Esophagus muscularis mucosa (tissue), 4 donors: ENCODE data around the gene TMEM43. TPM values are rescaled to one million over a fixed set of nuclear protein-coding genes. Genes with fewer than 3 reads are reported as not detected.

Source experiments
- DNase-seq: peaks from one replicate; pipeline ENCODE4 v3.0.0-alpha.2; 2017; ENCODE audit errors: extremely low spot score
- H3K27ac ChIP-seq, 4 donors: fragments of 200-600 bp; sonication (generic); replicated peaks in 1 of 4; 1 replicate in 3 of 4; 2 replicates in 1 of 4; pipeline ENCODE4 v1.5.1; 2016 to 2019; ENCODE audit warnings: mild to moderate bottlenecking in 1 of 4
- H3K27me3 ChIP-seq, 4 donors: fragments of 200-600 bp; sonication (generic); one replicate each; pipeline versions ENCODE4 v1.5.1 to v1.6.0; 2016 to 2019
- H3K36me3 ChIP-seq, 4 donors: fragments of 200-600 bp; sonication (generic); one replicate each; pipeline ENCODE4 v1.5.1; 2016 to 2019
- H3K4me1 ChIP-seq, 4 donors: fragments of 200-600 bp; sonication (generic); one replicate each; pipeline ENCODE4 v1.5.1; 2016 to 2019
- H3K4me3 ChIP-seq, 4 donors: fragments of 200-600 bp; sonication (generic); 1 replicate in 2 of 4; 2 replicates in 2 of 4; pipeline ENCODE4 v1.5.1; 2016 to 2019; ENCODE audit warnings: mild to moderate bottlenecking in 4 of 4, moderate library complexity in 1 of 4
- H3K9me3 ChIP-seq, 4 donors: fragments of 200-600 bp; sonication (generic); 1 replicate in 3 of 4; 2 replicates in 1 of 4; pipeline ENCODE4 v1.5.1; 2016 to 2019
- EP300 ChIP-seq: sonication (generic); formaldehyde crosslinking; IDR thresholded peaks from one replicate; pipeline ENCODE4 v1.6.1; 2017; ENCODE audit warnings: antibody characterized with exemption
- POLR2A ChIP-seq: fragments of 450-650 bp; IDR thresholded peaks from one replicate; pipeline ENCODE4 v1.6.1; 2017; ENCODE audit warnings: antibody characterized with exemption, moderate library complexity, mild to moderate bottlenecking, low read depth
- POLR2AphosphoS5 ChIP-seq, 2 donors: sonication (generic); formaldehyde crosslinking; IDR thresholded peaks; one replicate each; pipeline ENCODE4 v1.6.1; 2017; ENCODE audit warnings: antibody characterized with exemption in 2 of 2
- WGBS: methylation state at CpG from one replicate; pipeline ENCODE4 v1.1.5; 2018; 5-methylcytosine and 5-hydroxymethylcytosine counted together
- intact Hi-C: fragments of 100-400 bp; cut with DNase I; formaldehyde crosslinking; loops from one replicate; pipeline ENCODE4 v1.15.1; 2023
- total RNA-seq, 4 donors: library from RNA; depleted of rRNA; stranded (reverse); fragments of >200 nt; gene quantifications; one replicate each; pipeline versions ENCODE4 v1.1.0 to v1.2.1, GENCODE V29; 2016
- TF ChIP-seq, protein P1 (sequence below), 3 experiments: fragments of 200-600 bp in 2 of 3; fragments of 450-650 bp in 1 of 3; sonication (generic) in 2 of 3; IDR thresholded peaks; one replicate each; pipeline ENCODE4 v1.5.1; 2017 to 2019; ENCODE audit warnings: antibody characterized with exemption in 3 of 3, mild to moderate bottlenecking in 2 of 3, moderate library complexity in 1 of 3

TMEM43 gene
- total RNA-seq, 4 donors from 2014 or later: 131 to 208 (median 179) TPM

DNA sequence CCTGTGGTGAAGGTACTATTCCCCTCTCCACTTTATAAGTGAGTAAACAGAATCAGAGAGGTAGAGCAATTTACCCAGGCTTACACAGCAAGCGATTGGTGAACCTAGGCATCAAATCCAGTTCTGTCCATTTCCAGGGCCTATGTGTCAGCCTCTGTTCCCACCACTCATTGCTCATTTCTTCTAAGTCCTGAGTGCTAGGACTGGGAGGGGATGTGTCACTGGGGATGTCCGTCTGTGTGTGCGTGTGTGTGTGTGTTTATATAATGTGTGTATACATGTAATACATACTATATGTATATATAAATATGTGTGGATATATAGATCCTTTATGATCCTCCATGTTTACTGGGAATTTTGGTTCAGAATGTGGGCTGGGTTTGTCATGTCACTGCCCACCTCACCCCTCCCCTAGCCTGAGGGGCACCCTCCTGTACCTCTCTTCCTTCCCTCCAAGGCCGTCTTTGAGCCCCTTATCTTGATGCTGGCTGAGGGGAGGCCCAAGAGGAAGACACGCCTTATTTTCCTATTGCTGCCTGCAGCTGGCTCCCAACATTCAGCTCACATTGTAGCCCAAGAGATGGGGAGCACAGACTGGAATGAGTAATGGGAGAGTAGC, 2.1 kb downstream of the TMEM43 start:
- 73% methylated on average over 5 of the region's 5 CpGs for WGBS
- DNase-seq: no peak
- no peaks in the 10 kb centered on the region for H3K27me3 ChIP-seq
- H3K4me3 ChIP-seq: peak overlapping the region; percentile 68 to 94 (median 82)
- H3K27ac ChIP-seq: peak overlapping the region; percentile 96 to 99 (median 96)
- intact Hi-C loops: no loop called here
- TF ChIP-seq, protein P1, sequence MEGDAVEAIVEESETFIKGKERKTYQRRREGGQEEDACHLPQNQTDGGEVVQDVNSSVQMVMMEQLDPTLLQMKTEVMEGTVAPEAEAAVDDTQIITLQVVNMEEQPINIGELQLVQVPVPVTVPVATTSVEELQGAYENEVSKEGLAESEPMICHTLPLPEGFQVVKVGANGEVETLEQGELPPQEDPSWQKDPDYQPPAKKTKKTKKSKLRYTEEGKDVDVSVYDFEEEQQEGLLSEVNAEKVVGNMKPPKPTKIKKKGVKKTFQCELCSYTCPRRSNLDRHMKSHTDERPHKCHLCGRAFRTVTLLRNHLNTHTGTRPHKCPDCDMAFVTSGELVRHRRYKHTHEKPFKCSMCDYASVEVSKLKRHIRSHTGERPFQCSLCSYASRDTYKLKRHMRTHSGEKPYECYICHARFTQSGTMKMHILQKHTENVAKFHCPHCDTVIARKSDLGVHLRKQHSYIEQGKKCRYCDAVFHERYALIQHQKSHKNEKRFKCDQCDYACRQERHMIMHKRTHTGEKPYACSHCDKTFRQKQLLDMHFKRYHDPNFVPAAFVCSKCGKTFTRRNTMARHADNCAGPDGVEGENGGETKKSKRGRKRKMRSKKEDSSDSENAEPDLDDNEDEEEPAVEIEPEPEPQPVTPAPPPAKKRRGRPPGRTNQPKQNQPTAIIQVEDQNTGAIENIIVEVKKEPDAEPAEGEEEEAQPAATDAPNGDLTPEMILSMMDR (IDR thresholded peaks at IDR 0.05): no peak
- no peak for TF ChIP-seq EP300
- no peak for TF ChIP-seq POLR2AphosphoS5 (IDR thresholded peaks at IDR 0.05)
- no peak for TF ChIP-seq POLR2A
- peaks cover 28 to 56% (median 44%) of the 10 kb centered on the region in 4 donors for H3K36me3 ChIP-seq
- H3K9me3 ChIP-seq: no peaks in the 10 kb centered on the region
- H3K4me1 ChIP-seq: peaks cover 37 to 55% (median 48%) of the 10 kb centered on the region in 4 donors

DNA sequence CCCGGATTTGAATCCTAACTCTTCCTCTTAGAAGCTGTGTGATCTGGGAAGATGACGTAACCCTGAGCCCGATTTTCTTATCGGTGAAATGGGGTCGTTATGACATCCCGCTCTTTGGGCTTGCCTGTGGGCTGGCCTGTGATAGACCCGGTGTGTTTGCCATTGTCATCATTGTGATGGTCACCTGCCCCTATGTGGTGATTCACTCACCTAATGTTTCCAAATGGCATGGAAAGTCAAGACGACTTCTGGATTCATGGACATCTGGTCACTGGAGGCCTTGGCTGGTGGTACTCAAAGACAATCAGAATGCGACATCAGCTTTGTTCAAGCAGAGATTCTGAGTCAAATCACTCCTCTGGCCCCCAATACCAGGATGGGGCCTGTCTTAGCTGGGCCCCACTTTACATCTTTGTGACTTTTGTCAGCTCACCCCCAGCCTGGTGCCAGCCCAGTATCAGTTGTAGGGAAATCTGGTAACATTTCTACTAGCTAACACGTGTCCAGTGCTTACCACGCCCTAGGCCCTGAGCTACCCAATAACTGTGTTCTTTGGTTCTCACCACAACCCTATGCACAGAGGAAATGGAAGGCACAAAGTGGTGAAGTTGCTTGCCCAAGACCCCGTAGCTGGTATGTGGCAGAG, 2.8 kb downstream of the TMEM43 start:
- Histone ChIP-seq H3K4me3 (peak overlapping the region in 1 of 4 donors; percentile 94), H3K36me3 (peaks cover 35 to 59% (median 47%) of the 10 kb centered on the region in 4 donors), H3K9me3 (no peaks in the 10 kb centered on the region), H3K27me3 (no peaks in the 10 kb centered on the region), H3K27ac (peak overlapping the region; percentile 96 to 99 (median 96)), H3K4me1 (peaks cover 32 to 54% (median 44%) of the 10 kb centered on the region in 4 donors)
- no peak for DNase-seq
- TF ChIP-seq POLR2AphosphoS5 (IDR thresholded peaks at IDR 0.05): no peak
- WGBS: 95% methylated on average over 12 of the region's 12 CpGs
- intact Hi-C loops: no loop called here

DNA sequence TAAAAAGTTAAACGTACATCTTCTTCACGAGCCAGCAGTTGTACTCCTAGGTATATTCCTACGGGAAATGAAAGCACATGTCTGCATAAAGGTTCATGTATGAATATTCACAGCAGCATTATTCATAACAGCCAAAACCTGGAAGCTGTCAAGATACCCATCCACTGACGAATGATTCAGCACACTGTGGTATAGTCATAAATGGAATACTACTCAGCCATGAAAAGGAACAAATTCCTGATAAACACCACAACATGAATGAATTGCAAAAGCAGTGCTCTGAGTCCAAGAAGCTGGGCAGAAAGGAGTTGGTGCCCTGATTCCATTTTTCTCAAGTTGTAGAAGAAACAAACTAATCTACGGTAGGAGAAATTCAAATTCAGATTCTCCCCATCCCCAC, 3.9 kb downstream of the TMEM43 start:
- 95% methylated on average over 5 of the region's 5 CpGs for whole genome bisulfite sequencing
- intact Hi-C loops: no loop called here
- no peaks in the 10 kb centered on the region for H3K27me3 ChIP-seq
- TF ChIP-seq POLR2AphosphoS5 (IDR thresholded peaks at IDR 0.05): no peak
- no peak overlapping the region for H3K4me3 ChIP-seq
- peaks cover 46 to 70% (median 58%) of the 10 kb centered on the region in 4 donors for H3K36me3 ChIP-seq
- DNase-seq: no peak
- H3K27ac ChIP-seq: peak overlapping the region in 3 of 4 donors; percentile 96
- H3K4me1 ChIP-seq: peaks cover 22 to 43% (median 33%) of the 10 kb centered on the region in 4 donors
- H3K9me3 ChIP-seq: no peaks in the 10 kb centered on the region

DNA sequence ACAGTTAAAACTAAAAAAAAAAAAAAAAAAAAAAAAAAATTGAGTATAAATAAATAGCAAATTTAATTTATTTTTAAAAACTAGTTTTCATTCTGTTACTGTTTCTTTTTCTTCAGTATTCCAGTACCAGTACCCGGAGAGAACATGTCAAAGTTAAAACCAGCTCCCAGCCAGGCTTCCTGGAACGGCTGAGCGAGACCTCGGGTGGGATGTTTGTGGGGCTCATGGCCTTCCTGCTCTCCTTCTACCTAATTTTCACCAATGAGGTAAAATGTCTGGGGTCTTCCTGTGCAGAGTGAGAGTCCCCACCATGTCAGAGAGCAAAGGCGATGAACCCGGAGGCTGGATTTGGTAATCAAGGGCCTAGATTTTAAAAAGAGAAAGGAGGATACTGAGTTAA, 4.4 kb downstream of the TMEM43 start:
- no peaks in the 10 kb centered on the region for H3K9me3 ChIP-seq
- no peak for DNase-seq
- intact Hi-C loops: no loop called here
- H3K4me1 ChIP-seq: peaks cover 19 to 40% (median 30%) of the 10 kb centered on the region in 4 donors
- H3K4me3 ChIP-seq: no peak overlapping the region
- TF ChIP-seq EP300 (no peak), POLR2A (no peak), POLR2AphosphoS5 (IDR thresholded peaks at IDR 0.05) (no peak)
- TF ChIP-seq, protein P1 (IDR thresholded peaks at IDR 0.05): no peak
- peaks cover 51 to 76% (median 63%) of the 10 kb centered on the region in 4 donors for H3K36me3 ChIP-seq
- WGBS: over 99% methylated on average over 6 of the region's 6 CpGs
- H3K27ac ChIP-seq: peak overlapping the region; percentile 10 to 46 (median 34)
- no peaks in the 10 kb centered on the region for H3K27me3 ChIP-seq

DNA sequence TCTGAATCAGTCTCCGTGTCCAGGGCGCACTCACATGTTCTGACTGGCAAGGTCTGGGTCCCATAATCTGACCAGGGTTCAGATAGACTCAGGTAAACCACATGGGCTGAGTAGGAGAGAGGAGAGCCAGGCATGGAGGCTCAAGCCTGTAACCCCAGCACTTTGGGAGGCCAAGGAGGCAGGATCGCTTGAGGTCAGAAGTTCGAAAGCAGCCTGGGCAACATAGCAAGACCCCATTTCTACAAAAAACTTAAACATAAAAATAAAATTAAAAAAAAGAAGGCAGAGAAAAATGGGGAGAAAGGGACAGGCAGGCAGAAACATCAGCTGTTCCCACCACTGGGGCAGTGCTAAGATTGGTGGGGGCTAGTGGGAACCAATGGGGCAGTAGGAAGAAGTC, 5.4 kb downstream of the TMEM43 start:
- TF ChIP-seq POLR2AphosphoS5 (IDR thresholded peaks at IDR 0.05) (no peak), EP300 (no peak), POLR2A (no peak)
- TF ChIP-seq, protein P1 (IDR thresholded peaks at IDR 0.05): no peak
- Histone ChIP-seq H3K27ac (peak overlapping the region in 3 of 4 donors; percentile 10 to 46 (median 36)), H3K4me1 (peaks cover 19 to 40% (median 30%) of the 10 kb centered on the region in 4 donors), H3K27me3 (no peaks in the 10 kb centered on the region), H3K4me3 (no peak overlapping the region), H3K36me3 (peaks cover 61 to 85% (median 73%) of the 10 kb centered on the region in 4 donors), H3K9me3 (no peaks in the 10 kb centered on the region)
- WGBS: 97% methylated on average over 4 of the region's 4 CpGs
- no peak for DNase-seq
- intact Hi-C loops: no loop called here
